CD4-positive, alpha-beta T cell treated with Interleukin-12 subunit alpha and Interleukin-12 subunit beta, for 1 hour (primary cell): Measurements from ENCODE around the gene PCDH12.

Experiments used
- DNase-seq: peaks from one replicate; pipeline ENCODE4 v3.0.0-alpha.2; 2020

Gene PCDH12

DNA sequence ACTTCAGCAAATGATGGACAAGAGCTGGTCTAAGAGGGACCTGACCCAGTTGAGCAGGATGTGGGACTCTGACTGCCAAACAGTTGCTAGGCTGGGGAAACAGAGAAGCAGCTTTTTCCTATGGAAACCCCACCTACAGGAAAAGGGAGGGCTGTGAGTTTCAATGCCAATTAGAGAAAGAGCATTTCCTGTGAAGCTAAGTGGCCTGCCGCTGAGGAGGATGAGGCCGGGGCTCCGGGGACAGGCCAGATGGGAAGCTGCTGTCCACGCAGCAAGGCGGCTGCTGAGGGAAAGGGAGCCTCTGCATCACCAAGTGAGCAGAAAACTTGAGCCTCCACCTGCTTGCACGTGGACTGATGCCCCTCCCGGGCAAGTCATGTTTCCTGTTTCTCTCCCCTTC lies at the start of gene PCDH12:
Gene PCDH12, minus strand, starts transcription at position 90 of the 400 bp plus-strand sequence. CDS start 351 bp downstream, outside the sequence.
- DNase-seq = peak; percentile 12

DNA sequence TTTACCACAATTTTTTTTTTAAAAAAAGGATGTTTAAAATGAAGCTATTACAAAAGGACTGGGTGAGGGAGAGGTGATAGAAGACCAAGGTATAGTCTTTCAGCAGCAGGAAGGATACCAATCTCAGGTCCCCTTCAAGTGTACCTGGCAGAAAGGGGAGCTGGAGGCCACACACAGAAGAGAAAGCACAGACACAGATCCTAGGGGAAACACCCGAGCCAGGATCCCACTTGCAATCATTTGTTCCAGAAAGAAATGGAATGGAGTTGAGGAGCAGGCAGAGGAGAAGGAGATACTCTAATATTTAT lies 49.2 kb upstream of the PCDH12 start:
- no peak for DNase-seq

DNA sequence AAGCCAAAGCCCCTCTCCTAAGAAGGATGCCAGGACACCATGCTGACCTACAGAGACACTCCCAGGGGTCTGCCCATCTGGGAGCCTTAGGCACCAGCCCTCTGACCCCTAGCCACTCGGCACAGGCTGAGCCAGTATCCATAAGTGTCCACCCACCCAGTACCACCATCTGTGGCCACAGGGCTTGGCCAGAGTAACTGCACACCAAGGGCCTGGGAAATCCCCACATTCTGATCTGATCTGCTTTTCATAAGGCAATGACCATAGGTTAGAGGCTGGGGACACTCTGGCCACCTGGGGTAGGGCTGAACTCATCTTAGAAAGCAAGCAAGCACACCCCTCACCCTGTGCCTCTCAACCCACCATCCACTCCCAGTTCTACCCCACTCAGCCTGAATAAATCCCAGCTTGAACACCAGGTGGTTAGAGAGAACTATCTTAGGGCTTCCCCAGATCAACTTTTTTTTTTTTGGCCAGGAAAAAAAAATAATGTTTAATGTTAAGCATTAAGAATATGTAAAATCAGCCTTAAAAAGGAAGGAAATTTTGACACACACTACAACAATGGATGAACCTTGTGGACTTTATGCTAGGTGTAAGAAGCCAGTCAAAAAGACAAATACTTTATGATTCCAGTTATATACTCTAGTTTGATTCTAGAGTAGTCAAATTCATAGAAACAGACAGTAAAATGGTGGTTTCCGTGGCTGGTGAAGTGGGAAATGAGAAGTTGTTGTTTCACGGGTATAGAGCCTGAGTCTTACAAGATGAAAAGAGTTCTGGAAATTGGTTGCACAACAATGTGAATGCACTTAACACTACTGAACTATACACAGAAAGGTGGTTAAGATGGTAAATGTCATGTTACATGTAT lies 48.6 kb upstream of the PCDH12 start:
- peak; percentile 27 for DNase-seq

DNA sequence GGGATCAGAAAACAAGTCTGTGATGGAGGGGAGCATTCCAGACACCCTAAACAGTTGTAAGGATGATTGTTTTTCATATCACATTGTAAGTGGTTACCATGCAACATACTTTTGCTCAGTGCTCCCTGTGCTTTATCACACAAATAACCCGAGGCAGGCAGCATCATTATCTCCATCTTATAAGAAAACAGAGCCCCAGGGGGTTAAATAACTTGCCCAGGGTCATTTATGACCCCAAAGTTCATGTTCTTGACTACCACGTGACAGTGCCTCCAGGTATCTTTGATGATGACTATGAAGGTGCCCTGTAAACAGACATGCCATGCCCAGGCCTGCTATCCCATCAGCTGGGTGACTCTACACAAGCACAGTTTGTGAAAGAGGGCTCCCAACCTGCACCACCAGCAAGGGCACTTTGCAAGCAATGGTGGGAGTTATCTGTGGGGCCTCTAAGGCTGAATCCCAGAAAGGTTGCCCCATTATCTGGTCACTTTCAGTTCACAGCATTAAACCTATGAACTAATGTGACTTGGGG lies 45.3 kb upstream of the PCDH12 start:
- DNase-seq = no peak

DNA sequence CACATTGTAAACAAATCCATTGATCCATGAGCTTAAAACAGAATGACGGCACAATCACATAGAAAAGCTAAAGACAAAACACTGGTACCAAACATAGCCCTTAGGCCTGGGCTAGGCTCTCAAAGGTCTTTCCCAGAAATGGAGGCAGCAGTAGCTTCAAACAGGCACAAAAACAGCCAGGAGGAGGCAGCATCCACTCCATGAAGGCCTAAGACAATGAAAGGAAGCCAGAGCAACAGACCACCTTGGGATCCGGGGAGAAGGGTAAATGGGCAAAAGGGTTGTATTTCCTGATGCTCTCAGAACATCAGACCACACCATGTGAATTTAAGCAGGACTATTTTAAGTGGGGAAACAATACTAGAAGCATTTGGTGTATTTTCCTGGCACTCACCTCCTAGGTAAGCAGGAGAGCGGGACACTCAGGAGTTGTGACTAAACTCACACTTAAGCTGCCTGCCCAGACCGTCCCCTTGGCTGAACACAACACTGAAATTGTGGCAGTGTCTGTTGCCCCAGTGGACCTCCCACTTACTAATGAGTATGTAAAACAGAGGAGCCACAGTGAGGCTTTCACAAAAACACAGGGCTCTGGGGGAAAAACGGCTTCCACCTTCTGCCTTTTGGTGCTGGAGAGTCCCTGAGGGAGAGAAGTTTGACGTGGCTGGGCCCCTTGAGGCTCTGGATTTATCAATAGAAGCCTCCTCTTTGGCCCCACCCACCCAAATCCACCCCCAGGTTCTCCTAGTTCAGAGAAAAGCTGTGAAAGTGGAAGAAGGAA lies 42.9 kb upstream of the PCDH12 start:
- peak; percentile 14 for DNase-seq

DNA sequence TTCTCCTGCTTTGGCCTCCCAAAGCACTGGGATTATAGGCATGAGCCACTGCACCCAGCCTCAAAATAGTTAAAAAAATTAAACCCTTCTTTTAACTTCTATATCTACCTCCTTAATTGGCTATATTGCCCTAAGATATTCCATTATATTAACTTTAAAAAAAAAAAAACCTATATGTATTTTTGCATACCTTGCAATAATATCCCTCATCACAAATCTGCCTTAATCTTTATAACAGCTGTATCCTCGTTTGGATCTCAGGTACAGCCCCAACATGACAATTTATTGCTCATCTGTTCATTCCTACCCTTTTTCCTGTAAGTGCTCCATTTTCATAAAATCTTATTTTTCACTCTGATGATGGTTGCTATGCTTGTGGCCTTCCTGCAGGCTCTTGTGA lies 42.2 kb upstream of the PCDH12 start:
- no peak for DNase-seq

DNA sequence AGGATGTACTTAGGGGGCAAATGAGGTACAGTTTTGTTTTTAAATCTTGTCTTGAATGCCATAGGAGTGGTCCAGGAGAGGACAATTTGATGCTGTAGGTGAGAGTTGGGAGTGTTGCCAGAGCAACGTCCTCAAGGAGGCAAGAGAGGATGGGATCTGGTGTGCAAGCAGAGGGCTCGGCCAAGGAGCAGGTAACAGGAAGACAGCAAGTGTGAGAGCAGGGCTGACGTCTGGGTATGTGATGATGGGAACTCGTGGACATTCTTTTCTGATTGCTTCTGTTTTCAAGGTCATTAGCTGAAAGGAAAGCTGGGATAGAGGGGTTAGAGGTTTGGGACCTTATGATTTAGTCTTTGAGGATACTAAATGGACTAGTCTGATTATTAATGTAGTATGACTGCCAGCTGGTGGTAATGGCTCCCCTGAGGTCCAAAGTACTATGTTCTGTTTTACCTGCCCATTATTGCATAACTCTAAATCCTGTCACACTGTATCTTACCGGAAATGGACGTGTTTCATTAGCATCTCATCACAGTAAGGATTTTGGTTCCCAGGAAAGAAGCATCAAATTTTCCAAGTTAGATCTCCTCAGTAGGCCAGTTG lies 39.5 kb upstream of the PCDH12 start:
- DNase-seq = no peak

DNA sequence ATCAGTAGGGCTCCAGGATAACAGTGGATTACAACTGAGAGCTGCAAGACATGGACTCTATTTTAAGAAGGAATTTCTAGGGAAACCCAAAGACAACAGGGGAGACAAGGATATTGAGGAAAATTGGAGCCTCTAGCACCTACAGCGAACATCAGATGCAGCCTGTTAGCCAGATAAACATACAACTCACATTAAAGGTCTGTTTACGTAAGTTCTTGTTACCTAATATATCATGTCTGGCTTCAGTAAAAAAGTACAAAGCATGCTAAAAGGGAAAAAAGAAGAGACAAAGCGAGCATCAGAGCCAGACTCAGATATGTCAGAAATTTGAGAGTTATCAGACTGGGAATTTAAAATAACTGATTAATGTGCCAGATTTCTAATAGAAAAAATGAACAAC lies 37.7 kb upstream of the PCDH12 start:
- DNase-seq = no peak

DNA sequence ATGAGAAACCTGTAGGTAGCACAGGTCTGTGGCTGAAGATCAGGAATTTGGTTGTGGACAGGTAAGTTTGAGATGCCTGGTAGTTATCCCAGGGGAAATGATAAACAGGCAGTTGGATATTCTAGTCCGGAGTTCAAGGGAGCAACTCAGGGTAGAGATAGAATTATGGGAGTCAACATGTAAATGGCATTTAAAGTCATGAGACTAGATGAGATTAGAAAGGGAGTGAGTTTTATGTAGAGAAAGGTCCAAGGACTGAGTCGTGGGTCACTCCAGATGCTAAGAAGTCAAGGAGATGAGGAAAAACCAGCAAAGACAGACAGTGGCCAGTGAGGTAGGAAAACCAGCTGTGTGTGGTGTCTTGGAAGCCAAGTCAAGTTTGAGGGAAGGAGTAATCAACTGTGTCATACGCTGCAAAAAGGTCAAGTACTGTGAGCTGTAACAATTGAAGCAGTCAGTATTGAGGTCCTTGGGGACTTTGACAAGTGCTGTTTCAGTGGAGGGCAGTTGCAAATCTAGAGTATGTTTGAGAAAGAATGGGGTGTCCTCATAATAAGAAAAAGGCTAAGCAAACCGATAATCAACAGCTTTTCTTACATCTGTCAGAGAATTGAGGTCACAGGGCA lies 36.6 kb upstream of the PCDH12 start:
- no peak for DNase-seq

DNA sequence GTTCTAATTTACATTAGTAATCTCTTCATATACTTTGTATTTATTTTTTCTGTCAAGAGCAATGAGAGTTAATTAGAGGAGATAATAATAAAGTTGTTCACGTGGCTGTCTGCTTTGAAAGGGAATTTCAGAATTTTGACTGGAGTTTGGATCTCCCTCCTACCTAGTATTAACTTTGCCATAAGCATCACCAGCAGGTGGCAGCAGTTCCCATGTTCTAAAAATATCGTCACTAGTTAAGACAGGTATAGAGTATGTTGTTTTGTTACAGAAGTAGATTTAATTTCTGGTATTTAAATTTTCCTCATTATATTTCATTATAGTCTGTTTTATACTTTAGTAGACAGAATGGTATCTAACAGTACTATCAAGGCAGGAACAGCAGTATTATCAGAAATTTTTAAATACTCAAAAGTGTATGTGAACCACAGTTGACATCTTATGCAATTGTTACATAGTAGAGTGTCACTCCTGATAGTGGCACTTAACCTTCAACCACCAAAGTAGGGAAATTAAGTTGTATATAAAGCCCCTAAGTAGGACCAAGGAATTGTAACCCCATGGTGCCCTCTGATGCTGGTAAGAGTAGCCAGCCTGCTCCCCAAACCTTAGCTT lies 34.5 kb upstream of the PCDH12 start:
- peak; percentile 80 for DNase-seq

DNA sequence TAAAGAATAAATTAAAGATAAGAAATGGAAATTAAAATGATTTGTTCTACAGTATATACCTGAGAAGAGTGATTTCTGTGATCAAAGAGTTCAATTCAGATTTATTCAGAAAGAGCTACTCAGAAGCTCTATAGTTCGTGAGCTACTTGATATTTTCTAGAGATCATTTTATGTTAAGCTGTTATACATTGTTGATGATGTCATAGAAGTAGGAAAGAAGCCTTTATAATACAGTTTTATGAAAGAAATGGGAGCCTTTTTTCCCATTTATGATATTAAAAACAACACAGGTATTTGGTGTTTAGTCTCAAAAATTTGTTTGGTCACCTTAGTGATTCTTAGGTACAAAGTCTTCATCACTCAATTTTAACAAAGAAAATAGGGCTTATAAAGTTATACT lies 31.7 kb upstream of the PCDH12 start:
- DNase-seq = no peak

DNA sequence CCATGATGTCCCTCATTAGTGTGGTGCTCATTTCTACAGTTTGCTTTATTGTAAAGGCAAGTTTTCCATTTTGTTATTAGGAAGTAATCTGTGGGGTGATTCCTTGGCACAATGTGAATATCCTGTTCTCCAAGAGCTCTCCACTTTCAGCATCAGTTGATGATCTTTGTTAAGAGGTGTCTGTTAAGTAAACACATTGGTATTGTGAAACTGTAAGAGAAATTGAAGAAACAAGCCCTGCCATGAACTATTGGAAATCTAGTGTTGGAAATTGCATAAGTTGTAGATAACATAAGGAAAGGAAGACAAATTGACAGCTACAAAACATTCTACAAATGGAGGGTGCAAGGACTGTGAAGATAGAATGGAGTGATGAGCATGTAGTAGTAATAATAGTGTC lies 28.1 kb upstream of the PCDH12 start:
- DNase-seq = no peak

DNA sequence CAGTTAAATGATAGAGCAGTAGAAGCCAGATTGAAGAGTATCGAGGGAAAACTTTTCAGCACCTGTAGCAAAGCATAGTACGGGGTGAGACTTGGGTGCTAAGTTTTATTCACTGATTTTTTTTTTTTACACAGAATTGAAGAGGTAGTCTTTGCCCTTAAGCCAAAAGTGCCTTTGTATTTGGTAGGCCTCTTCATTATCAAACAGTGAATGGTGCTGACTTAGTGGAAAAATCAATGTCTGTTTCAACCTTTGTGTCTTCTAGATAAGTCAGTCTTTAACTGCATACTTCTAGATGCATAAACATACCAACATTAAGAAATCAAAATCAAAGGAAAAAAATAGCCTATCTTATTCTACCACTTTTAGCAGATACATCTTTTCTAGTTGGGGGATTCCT lies 24.6 kb upstream of the PCDH12 start:
- no peak for DNase-seq

DNA sequence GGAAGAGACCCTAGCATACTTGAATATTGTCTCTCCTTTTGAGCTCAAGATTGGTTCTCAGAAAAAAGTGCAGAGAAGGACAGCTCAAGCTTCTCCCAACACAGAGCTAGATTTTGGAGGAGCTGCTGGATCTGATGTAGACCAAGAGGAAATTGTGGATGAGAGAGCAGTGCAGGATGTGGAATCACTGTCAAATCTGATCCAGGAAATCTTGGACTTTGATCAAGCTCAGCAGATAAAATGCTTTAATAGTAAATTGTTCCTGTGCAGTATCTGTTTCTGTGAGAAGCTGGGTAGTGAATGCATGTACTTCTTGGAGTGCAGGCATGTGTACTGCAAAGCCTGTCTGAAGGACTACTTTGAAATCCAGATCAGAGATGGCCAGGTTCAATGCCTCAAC lies 20.4 kb upstream of the PCDH12 start:
- no peak for DNase-seq

DNA sequence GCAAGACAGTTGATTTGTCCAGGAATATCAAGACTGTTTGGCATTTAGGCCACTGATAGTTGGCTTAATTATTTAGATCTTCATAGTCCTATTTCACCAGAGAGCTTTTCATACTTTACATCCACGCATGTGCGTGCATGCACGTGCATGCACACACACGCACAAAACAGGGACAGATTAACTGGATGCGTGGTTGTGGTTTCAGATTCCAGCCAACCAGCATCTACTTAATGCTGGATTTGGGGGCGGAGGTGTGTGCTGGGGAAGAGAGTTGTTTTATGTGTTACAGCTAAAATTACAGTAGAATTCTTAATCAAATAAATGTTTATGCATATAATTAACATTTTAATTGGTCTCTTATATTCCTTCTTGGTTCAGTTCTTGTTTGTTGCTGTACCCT lies 18.2 kb upstream of the PCDH12 start:
- DNase-seq = no peak

DNA sequence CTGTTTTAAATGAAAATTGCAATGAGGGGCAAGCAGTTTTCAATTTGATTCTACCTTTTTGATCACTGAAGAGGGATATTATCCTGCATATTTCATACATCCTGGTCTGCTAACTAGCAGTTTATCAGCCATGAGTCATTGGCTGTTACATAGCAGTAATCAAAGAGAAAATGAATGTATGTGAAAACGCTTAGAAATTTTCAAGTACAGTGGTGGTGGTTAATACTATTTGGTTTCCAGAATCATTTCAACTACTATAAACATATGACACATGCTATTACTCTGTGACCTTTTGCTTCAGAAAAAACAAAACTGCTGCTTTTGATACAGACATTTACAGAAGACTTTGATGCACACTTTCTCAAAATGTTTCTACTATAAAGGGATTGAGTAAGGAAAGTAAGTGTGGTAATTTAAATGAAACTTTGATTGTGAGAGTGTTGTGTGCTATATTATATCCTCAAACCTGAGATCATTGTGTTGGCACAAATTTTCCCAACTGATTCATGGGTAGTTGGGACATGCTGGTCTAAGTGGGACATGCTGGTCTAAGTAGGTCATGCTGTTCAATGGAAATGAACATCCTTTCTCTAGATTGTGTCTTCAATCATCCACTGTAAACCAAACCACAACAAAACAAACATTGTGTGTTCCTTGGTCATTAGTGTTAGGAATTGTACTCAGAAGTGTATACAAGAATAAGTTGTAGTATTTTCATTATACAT lies 16.0 kb upstream of the PCDH12 start:
- no peak for DNase-seq

DNA sequence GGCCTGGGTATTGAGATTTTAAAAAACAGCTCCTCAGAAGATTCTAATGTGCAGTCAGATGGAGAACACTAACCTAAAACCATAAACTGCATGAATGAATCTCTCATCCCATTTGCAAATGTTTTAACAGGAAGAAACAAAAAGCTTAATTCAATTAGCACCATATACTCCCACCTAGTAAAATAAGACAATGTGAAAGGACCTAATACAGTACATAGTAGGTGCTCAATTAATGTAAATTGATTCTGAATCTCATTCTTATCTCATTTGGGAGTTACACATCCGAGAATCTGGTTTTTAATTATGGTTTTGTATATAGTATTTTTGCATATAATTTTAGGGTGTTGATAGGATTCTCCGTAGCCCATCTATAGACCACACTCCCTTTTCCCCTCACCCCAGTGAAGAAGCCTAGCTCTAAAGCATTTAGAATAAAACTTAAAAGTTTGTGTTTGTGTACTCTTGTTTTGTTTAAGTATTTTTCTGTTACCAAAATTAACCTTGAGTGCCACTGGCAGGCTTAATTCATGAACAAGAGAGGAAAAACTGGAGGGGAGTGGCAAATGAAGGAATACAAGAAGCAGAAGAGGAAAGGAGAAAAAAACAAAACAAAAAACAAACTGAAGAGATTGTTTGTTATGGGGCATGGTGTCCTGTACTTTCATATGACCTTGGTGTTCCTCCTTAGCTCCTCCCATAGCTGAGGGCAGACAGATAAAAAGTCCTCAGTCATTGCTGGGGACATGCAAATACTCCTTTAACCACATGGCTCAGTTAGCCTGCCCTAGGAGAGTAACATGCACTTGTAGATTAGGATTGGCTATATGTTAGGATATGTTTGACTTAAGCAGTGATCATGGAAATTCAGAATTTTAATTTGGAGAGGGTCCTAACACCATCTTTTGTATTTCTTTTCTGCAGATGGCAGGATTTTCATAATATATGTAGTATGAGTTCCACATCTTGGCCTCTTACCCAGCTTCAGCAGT lies 12.1 kb upstream of the PCDH12 start:
- DNase-seq = no peak

DNA sequence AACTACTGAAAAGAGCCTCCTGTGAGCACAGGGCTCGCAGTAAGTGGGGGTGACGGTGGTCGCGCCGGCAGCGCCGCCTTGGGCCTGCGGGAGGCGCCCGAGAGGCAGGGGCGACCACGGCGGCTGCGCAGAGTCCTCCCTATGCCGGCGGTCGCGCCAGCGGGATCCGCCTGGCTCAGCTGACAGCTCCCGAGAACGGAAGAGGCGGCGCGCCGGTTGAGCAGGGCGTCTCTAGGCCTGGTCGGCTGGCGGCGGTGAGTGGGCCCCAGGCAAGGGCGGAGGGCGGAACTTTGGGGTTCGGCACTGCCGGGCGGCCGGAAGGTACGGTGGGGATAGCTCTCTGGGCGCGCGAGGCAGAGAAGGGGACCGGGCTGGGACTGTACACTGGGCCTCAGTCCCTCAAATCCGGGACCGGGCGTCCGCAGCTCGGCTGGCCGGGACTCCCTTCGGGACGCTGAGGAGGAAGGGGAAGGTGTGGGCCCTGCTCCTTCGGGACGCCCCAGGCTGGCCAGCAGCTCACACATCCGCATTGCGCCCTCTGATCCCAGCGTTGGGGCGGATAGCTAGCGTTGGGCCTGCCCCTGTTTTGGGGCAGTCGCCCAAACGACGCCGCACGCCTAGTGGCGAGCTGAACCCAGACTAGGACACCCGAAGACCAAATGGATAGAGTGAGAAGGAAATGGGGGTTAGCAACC lies 11.1 kb upstream of the PCDH12 start, which contains the start of gene RNF14:
Gene RNF14, plus strand, starts transcription at position 192 of the 695 bp plus-strand sequence. CDS start 4,484 bp downstream, outside the sequence.
- DNase-seq = peak; percentile 94

DNA sequence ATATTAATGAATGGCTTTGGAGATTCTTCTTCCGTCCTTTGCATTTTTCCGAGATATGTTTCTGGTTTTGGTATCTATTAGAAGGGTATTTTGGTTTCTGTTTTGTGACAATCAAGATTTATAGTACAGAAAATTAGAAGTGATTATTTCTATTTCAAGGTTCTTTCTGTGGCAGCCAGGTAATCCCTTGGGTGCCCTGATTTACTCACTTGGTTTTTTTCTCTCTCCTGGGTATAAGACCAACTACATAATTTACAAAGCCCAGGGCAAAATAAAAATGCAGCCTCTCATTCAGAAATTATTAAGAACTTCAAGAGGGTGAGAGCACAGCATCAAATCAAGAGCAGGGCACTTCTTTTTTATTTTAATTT lies 8.9 kb upstream of the PCDH12 start:
- no peak for DNase-seq
